Measurements from ENCODE around the gene SIRPD. TPM values are rescaled to one million over a fixed set of nuclear protein-coding genes. Genes with fewer than 3 reads are reported as not detected.

The SIRPD gene
- total and polyA plus RNA-seq, 2 of the 13 experiments (the other 11 are each of a cell fraction or from before 2014, with no cell fraction given) = not detected

- TF ChIP-seq SKIL (CRISPR knock-in tag; IDR thresholded peaks at IDR 0.05; ENCODE audit: borderline replicate concordance) = no peak
- no peak for TF ChIP-seq ZNF251 (CRISPR knock-in tag; IDR thresholded peaks at IDR 0.05)
- TF ChIP-seq ZNF296 (CRISPR knock-in tag; conservative IDR thresholded peaks at IDR 0.05) = no peak
Measured at GRCh38 chr20:1508574-1508973, 48.9 kb downstream of the SIRPD start (continued).

GRCh38 chr20:1507276-1507675 lies 50.2 kb downstream of the SIRPD start:
- H3K79me2 ChIP-seq (ENCODE audit: insufficient read depth, low read length) = no peaks in the 10 kb centered on the region
- H3K27me3 ChIP-seq (ENCODE audit: control insufficient read depth in 1 of 2, insufficient read depth in 2 of 2, low read length in 2 of 2) = peaks cover 0 to 3% of the 10 kb centered on the region in 2 experiments; a peak in 3 of 5 replicates
- ChIA-PET POLR2A (no interaction called here), CTCF (ENCODE audit: low intra/inter-chr PET ratio, low total read pairs) (no interaction called here)
- H3K27ac ChIP-seq (ENCODE audit: extremely low read length, insufficient read depth, low read length) = no peak overlapping the region
- H3K4me2 ChIP-seq (ENCODE audit: low read depth, low read length) = no peak overlapping the region
- TF ChIP-seq ZNF816 (CRISPR knock-in tag; IDR thresholded peaks at IDR 0.05; ENCODE audit: borderline replicate concordance) = no peak
- TF ChIP-seq, protein P1, sequence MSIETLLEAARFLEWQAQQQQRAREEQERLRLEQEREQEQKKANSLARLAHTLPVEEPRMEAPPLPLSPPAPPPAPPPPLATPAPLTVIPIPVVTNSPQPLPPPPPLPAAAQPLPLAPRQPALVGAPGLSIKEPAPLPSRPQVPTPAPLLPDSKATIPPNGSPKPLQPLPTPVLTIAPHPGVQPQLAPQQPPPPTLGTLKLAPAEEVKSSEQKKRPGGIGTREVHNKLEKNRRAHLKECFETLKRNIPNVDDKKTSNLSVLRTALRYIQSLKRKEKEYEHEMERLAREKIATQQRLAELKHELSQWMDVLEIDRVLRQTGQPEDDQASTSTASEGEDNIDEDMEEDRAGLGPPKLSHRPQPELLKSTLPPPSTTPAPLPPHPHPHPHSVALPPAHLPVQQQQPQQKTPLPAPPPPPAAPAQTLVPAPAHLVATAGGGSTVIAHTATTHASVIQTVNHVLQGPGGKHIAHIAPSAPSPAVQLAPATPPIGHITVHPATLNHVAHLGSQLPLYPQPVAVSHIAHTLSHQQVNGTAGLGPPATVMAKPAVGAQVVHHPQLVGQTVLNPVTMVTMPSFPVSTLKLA (IDR thresholded peaks at IDR 0.05) = peak; percentile 37; the same call in 1 of the 2 replicates
- H2AFZ ChIP-seq (ENCODE audit: low read length) = no peak overlapping the region
- 10% methylated on average over 3 of the region's 3 CpGs for WGBS (ENCODE audit: low lambda C conversion rate)
- H3K9me3 ChIP-seq (ENCODE audit: low read length) = no peaks in the 10 kb centered on the region
- no peak for DNase-seq (ENCODE audit: low spot score)
- no peak for ATAC-seq
- H3K36me3 ChIP-seq (replicated peaks in 1 of 2; ENCODE audit: control insufficient read depth in 1 of 2, insufficient read depth in 2 of 2, low read length in 2 of 2) = no peaks in the 10 kb centered on the region
- H3K4me3 ChIP-seq (replicated peaks in 1 of 3; ENCODE audit: insufficient read depth in 1 of 3, low read depth in 2 of 3, low read length in 3 of 3) = no peak overlapping the region
- in situ Hi-C loops (cut with HindIII; ENCODE audit: extremely low pct_ligation_motif_present, low pct_unique_long_range_greater_than_20kb) (no loop called here), intact Hi-C loops (cut with micrococcal nuclease; ENCODE audit: unreplicated experiment) (no loop called here)
- H4K20me1 ChIP-seq (ENCODE audit: insufficient read depth, low read length) = no peaks in the 10 kb centered on the region
- H3K9ac ChIP-seq (ENCODE audit: insufficient read depth, low read depth, low read length) = no peak overlapping the region
- no peak for FAIRE-seq
- no peaks in the 10 kb centered on the region for H3K4me1 ChIP-seq (ENCODE audit: insufficient read depth, low read length)
- no TSS peak for BruUV-seq (replicated peaks)
